Muscle of leg (tissue), 11 donors: Measurements from ENCODE around the gene FLNB. TPM values are rescaled to one million over a fixed set of nuclear protein-coding genes. Genes with fewer than 3 reads are reported as not detected.

Experiments
- DNase-seq: peaks from one replicate; pipeline ENCODE4 v3.0.0; 2013
- H3K27ac ChIP-seq: one replicate; pipeline ENCODE4 v1.5.1; 2013; ENCODE audit warnings: mild to moderate bottlenecking, low read length, control low read depth
- H3K27me3 ChIP-seq: one replicate; pipeline ENCODE4 v1.6.1; 2013; ENCODE audit warnings: low read length; ENCODE audit not compliant: control insufficient read depth, insufficient read depth
- H3K36me3 ChIP-seq: one replicate; pipeline ENCODE4 v1.6.1; 2013; ENCODE audit warnings: low read length; ENCODE audit not compliant: control insufficient read depth, insufficient read depth
- H3K4me1 ChIP-seq: one replicate; pipeline ENCODE4 v1.6.1; 2013; ENCODE audit warnings: low read length; ENCODE audit not compliant: control insufficient read depth, insufficient read depth
- H3K4me3 ChIP-seq: one replicate; pipeline ENCODE4 v1.5.1; 2013; ENCODE audit warnings: low read length, control low read depth
- H3K9me3 ChIP-seq: replicated peaks from 2 replicates; pipeline ENCODE4 v1.6.1; 2013; ENCODE audit warnings: low read depth, low read length; ENCODE audit not compliant: control insufficient read depth
- WGBS: methylation state at CpG from one replicate; pipeline ENCODE4 v1.1.5; 2013; ENCODE audit warnings: missing lambda C conversion rate; ENCODE audit not compliant: insufficient coverage; 5-methylcytosine and 5-hydroxymethylcytosine counted together
- polyA plus RNA-seq, 8 donors: library from polyadenylated mRNA; unstranded; fragments of 120-200 nt; gene quantifications; one replicate each; pipeline versions ENCODE4 v1.2.1 to v1.2.3, GENCODE V29; 2013; ENCODE audit warnings: inconsistent platforms in 1 of 8, low replicate concordance in 1 of 8; ENCODE audit not compliant: insufficient read length in 8 of 8, insufficient read depth in 1 of 8
- total RNA-seq: library from RNA; stranded (reverse); fragments of 120-200 nt; gene quantifications from one replicate; pipeline ENCODE4 v1.2.4, GENCODE V29; 2013

Gene FLNB
- total and polyA plus RNA-seq, 9 donors, result 44.4 to 87.1 (median 65.2) TPM

- 38% methylated on average over 1 of the region's 6 CpGs for WGBS
- DNase-seq, result peak; percentile 17
- peaks cover 18% of the 10 kb centered on the region for H3K4me1 ChIP-seq
Measured at GRCh38 chr3:58027704-58028317, 19.6 kb downstream of the FLNB start.

GRCh38 chr3:58028902-58029301, 20.7 kb downstream of the FLNB start:
- Histone ChIP-seq H3K36me3 (no peaks in the 10 kb centered on the region), H3K4me3 (no peak overlapping the region), H3K4me1 (peaks cover 18% of the 10 kb centered on the region), H3K9me3 (no peaks in the 10 kb centered on the region), H3K27ac (no peak overlapping the region), H3K27me3 (no peaks in the 10 kb centered on the region)
- DNase-seq, result no peak
- no CpG with 5 or more reads among the region's 1 CpG for WGBS

More at GRCh38 chr3:58027704-58028317, 19.6 kb downstream of the FLNB start:
- Histone ChIP-seq H3K27me3 (no peaks in the 10 kb centered on the region), H3K27ac (no peak overlapping the region), H3K9me3 (no peaks in the 10 kb centered on the region), H3K4me3 (no peak overlapping the region), H3K36me3 (no peaks in the 10 kb centered on the region)

GRCh38 chr3:58029842-58030584, 21.8 kb downstream of the FLNB start:
- WGBS, result 83% methylated on average over 2 of the region's 5 CpGs
- Histone ChIP-seq H3K4me1 (peaks cover 18% of the 10 kb centered on the region), H3K4me3 (no peak overlapping the region), H3K27ac (no peak overlapping the region), H3K27me3 (no peaks in the 10 kb centered on the region), H3K36me3 (no peaks in the 10 kb centered on the region), H3K9me3 (no peaks in the 10 kb centered on the region)
- no peak for DNase-seq

GRCh38 chr3:58032186-58032585, 24.0 kb downstream of the FLNB start:
- WGBS, result 58% methylated on average over 3 of the region's 4 CpGs
- H3K27ac ChIP-seq, result no peak overlapping the region
- no peak for DNase-seq
- H3K9me3 ChIP-seq, result no peaks in the 10 kb centered on the region
- H3K27me3 ChIP-seq, result no peaks in the 10 kb centered on the region
- peaks cover 4% of the 10 kb centered on the region for H3K4me1 ChIP-seq
- H3K36me3 ChIP-seq, result no peaks in the 10 kb centered on the region
- H3K4me3 ChIP-seq, result no peak overlapping the region

- no peak overlapping the region for H3K27ac ChIP-seq
- DNase-seq, result no peak
- WGBS, result no CpG with 5 or more reads among the region's 6 CpGs
Measured at GRCh38 chr3:58034738-58035523, 26.7 kb downstream of the FLNB start.

GRCh38 chr3:58035524-58036255, 27.5 kb downstream of the FLNB start:
- 57% methylated on average over 5 of the region's 11 CpGs for WGBS
- no peak overlapping the region for H3K4me3 ChIP-seq
- peak; percentile 65 for DNase-seq
- H3K4me1 ChIP-seq, result peaks cover 4% of the 10 kb centered on the region
- no peaks in the 10 kb centered on the region for H3K27me3 ChIP-seq
- H3K9me3 ChIP-seq, result no peaks in the 10 kb centered on the region
- peak overlapping the region; percentile 42 for H3K27ac ChIP-seq
- H3K36me3 ChIP-seq, result no peaks in the 10 kb centered on the region

More at GRCh38 chr3:58034738-58035523, 26.7 kb downstream of the FLNB start:
- H3K9me3 ChIP-seq, result no peaks in the 10 kb centered on the region
- H3K4me1 ChIP-seq, result peaks cover 4% of the 10 kb centered on the region
- H3K4me3 ChIP-seq, result no peak overlapping the region
- H3K36me3 ChIP-seq, result no peaks in the 10 kb centered on the region
- no peaks in the 10 kb centered on the region for H3K27me3 ChIP-seq

- Histone ChIP-seq H3K27me3 (no peaks in the 10 kb centered on the region), H3K4me3 (no peak overlapping the region), H3K4me1 (peaks cover 11% of the 10 kb centered on the region), H3K27ac (peak overlapping the region; percentile 42), H3K9me3 (no peaks in the 10 kb centered on the region), H3K36me3 (no peaks in the 10 kb centered on the region)
- 60% methylated on average over 6 of the region's 8 CpGs for WGBS
- no peak for DNase-seq
Measured at GRCh38 chr3:58036293-58037032, 28.2 kb downstream of the FLNB start.

GRCh38 chr3:58037141-58037910, 29.1 kb downstream of the FLNB start:
- H3K36me3 ChIP-seq, result no peaks in the 10 kb centered on the region
- H3K4me1 ChIP-seq, result peaks cover 15% of the 10 kb centered on the region
- WGBS, result 94% methylated on average over 9 of the region's 13 CpGs
- H3K27ac ChIP-seq, result no peak overlapping the region
- no peaks in the 10 kb centered on the region for H3K27me3 ChIP-seq
- H3K4me3 ChIP-seq, result no peak overlapping the region
- H3K9me3 ChIP-seq, result no peaks in the 10 kb centered on the region
- DNase-seq, result no peak
